Caco-2 (cell line): ENCODE results near the gene TRDN. TPM values are rescaled to one million over a fixed set of nuclear protein-coding genes. Genes with fewer than 3 reads are reported as not detected.

ENCODE experiments used
- BruUV-seq: library from RNA; stranded (reverse); fragments of 400-500 nt; replicated peaks from 2 replicates; lab custom pipeline; 2021; lab: Mats Ljungman, UMichigan
- CTCF ChIA-PET: fragments of 300-600 bp; sonication (Branson Sonifier 250); formaldehyde crosslinking; loops from one replicate; lab custom pipeline; 2022; ENCODE audit warnings: antibody characterized with exemption; lab: Charles Lee
- POLR2A ChIA-PET: fragments of 300-600 bp; sonication (Branson Sonifier 250); formaldehyde crosslinking; loops from one replicate; lab custom pipeline; 2022; ENCODE audit warnings: antibody characterized with exemption; lab: Charles Lee
- DNase-seq, 2 experiments: peaks; one replicate each; pipeline versions ENCODE4 v3.0.0 to v3.0.0-alpha.2; 2020 to 2022
- H3K27me3 ChIP-seq: replicated peaks from 2 replicates; pipeline ENCODE4 v1.6.0; 2011; ENCODE audit warnings: low read length; ENCODE audit not compliant: control insufficient read depth, insufficient read depth
- H3K36me3 ChIP-seq: 2 replicates; pipeline ENCODE4 v1.5.1; 2011; ENCODE audit warnings: low read length; ENCODE audit not compliant: control insufficient read depth, insufficient read depth
- H3K4me1 ChIP-seq: fragments of 250-450 bp; sonication (Bioruptor Pico); 2 replicates; pipeline ENCODE4 v1.5.1; 2020; ENCODE audit warnings: mild to moderate bottlenecking
- H3K4me3 ChIP-seq: 2 replicates; pipeline ENCODE4 v1.5.1; 2011; ENCODE audit warnings: low read depth, mild to moderate bottlenecking, control low read depth, low read length
- H3K9me3 ChIP-seq: fragments of 250-450 bp; sonication (Bioruptor Pico); 2 replicates; pipeline ENCODE4 v1.5.1; 2020; ENCODE audit warnings: mild to moderate bottlenecking, moderate library complexity
- H3K27ac Mint-ChIP-seq: one replicate; pipeline ENCODE4 v1.8.0; 2022; ENCODE audit warnings: mixed read lengths; ENCODE audit not compliant: unreplicated experiment
- H3K27me3 Mint-ChIP-seq: one replicate; pipeline ENCODE4 v1.8.0; 2022; ENCODE audit warnings: mixed read lengths; ENCODE audit not compliant: insufficient read depth, unreplicated experiment
- H3K36me3 Mint-ChIP-seq: one replicate; pipeline ENCODE4 v1.8.0; 2022; ENCODE audit warnings: mild to moderate bottlenecking, mixed read lengths; ENCODE audit not compliant: insufficient read depth, unreplicated experiment
- H3K4me1 Mint-ChIP-seq: one replicate; pipeline ENCODE4 v1.8.0; 2022; ENCODE audit warnings: low read depth, mixed read lengths; ENCODE audit not compliant: unreplicated experiment
- H3K4me3 Mint-ChIP-seq: one replicate; pipeline ENCODE4 v1.8.0; 2022; ENCODE audit warnings: mild to moderate bottlenecking, moderate library complexity, mixed read lengths; ENCODE audit not compliant: unreplicated experiment
- H3K9me3 Mint-ChIP-seq: one replicate; pipeline ENCODE4 v1.8.0; 2022; ENCODE audit warnings: mixed read lengths; ENCODE audit not compliant: unreplicated experiment
- CTCF ChIP-seq, 2 experiments: fragments of 200-600 bp in 1 of 2; IDR thresholded peaks; 1 replicate in 1 of 2; 2 replicates in 1 of 2; pipeline versions ENCODE4 v1.5.1 to v1.8.0; 2011 to 2022; ENCODE audit warnings: antibody characterized with exemption in 1 of 2, control low read depth in 1 of 2, inconsistent platforms in 1 of 2, low read depth in 1 of 2, low read length in 1 of 2, mild to moderate bottlenecking in 1 of 2, moderate library complexity in 1 of 2; ENCODE audit not compliant: insufficient read depth in 1 of 2, severe bottlenecking in 1 of 2, unreplicated experiment in 1 of 2
- intact Hi-C: fragments of 100-400 bp; cut with micrococcal nuclease; formaldehyde crosslinking; loops from one replicate; pipeline ENCODE4 v1.10.0; 2022; ENCODE audit not compliant: unreplicated experiment
- total RNA-seq: library from RNA; stranded (reverse); gene quantifications from 2 replicates; pipeline ENCODE4 v1.2.3, GENCODE V29; 2022

TRDN gene
- total RNA-seq, 1 experiment from 2014 or later: not detected

DNA sequence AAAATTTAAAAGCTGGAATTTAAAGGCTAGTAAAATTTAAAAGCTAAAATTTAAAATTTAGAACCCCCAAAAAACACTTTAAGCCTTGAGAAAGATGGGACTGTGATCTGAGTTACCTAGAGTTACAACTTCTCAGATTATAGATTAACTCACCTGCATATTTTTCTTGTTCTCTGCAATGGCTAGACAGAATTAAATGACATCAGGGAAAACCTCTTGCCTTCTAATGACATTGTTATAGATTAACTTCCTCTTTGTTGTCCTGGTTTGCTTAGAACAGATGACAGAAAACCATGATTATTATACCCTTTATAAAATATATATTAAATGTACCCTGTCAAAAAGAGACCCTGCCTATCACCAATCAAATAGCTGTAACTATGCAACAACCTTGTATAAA lies 56.4 kb downstream of the TRDN start:
- Histone ChIP-seq H3K4me3 (no peak overlapping the region), H3K27me3 (no peaks in the 10 kb centered on the region), H3K9me3 (no peaks in the 10 kb centered on the region), H3K36me3 (no peaks in the 10 kb centered on the region), H3K4me1 (no peaks in the 10 kb centered on the region)
- ChIA-PET CTCF (no interaction called here), POLR2A (no interaction called here)
- intact Hi-C loops: no loop called here
- Mint-ChIP-seq H3K36me3 (no peaks in the 10 kb centered on the region), H3K27me3 (peaks cover 4% of the 10 kb centered on the region), H3K9me3 (no peaks in the 10 kb centered on the region), H3K4me3 (no peak overlapping the region), H3K27ac (no peak overlapping the region), H3K4me1 (no peaks in the 10 kb centered on the region)
- BruUV-seq: no TSS peak
- DNase-seq: no peak
- no peak for TF ChIP-seq CTCF (IDR thresholded peaks at IDR 0.05; ENCODE audit: insufficient read depth in 1 of 2, low read depth in 1 of 2, low read length in 1 of 2, severe bottlenecking in 1 of 2, unreplicated experiment in 1 of 2)

DNA sequence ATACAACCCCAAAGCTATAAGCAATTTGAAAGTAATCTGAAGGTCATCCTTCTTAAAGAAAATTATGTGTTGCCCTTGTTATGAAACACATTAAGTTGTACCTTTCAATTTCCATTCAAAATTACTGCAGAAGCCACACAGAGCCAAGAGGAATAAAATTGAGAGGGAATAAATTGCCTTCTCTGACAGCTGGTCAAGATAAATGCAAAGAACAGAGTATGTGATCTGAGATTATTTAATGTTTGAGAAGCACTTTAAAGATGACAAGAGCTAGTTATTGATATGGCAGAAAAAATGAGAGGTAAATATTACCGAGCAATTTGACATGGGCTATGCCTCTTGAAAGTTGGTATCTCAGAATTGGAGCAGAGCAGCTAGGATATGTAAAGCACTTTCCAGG lies 61.6 kb downstream of the TRDN start:
- Mint-ChIP-seq H3K27ac (no peak overlapping the region), H3K4me3 (no peak overlapping the region), H3K36me3 (no peaks in the 10 kb centered on the region), H3K27me3 (no peaks in the 10 kb centered on the region), H3K4me1 (no peaks in the 10 kb centered on the region), H3K9me3 (no peaks in the 10 kb centered on the region)
- intact Hi-C loops: no loop called here
- Histone ChIP-seq H3K4me3 (no peak overlapping the region), H3K27me3 (no peaks in the 10 kb centered on the region), H3K4me1 (no peaks in the 10 kb centered on the region), H3K9me3 (no peaks in the 10 kb centered on the region), H3K36me3 (no peaks in the 10 kb centered on the region)
- no peak for DNase-seq
- ChIA-PET POLR2A (no interaction called here), CTCF (no interaction called here)
- no TSS peak for BruUV-seq
- TF ChIP-seq CTCF (IDR thresholded peaks at IDR 0.05; ENCODE audit: insufficient read depth in 1 of 2, low read depth in 1 of 2, low read length in 1 of 2, severe bottlenecking in 1 of 2, unreplicated experiment in 1 of 2): no peak

DNA sequence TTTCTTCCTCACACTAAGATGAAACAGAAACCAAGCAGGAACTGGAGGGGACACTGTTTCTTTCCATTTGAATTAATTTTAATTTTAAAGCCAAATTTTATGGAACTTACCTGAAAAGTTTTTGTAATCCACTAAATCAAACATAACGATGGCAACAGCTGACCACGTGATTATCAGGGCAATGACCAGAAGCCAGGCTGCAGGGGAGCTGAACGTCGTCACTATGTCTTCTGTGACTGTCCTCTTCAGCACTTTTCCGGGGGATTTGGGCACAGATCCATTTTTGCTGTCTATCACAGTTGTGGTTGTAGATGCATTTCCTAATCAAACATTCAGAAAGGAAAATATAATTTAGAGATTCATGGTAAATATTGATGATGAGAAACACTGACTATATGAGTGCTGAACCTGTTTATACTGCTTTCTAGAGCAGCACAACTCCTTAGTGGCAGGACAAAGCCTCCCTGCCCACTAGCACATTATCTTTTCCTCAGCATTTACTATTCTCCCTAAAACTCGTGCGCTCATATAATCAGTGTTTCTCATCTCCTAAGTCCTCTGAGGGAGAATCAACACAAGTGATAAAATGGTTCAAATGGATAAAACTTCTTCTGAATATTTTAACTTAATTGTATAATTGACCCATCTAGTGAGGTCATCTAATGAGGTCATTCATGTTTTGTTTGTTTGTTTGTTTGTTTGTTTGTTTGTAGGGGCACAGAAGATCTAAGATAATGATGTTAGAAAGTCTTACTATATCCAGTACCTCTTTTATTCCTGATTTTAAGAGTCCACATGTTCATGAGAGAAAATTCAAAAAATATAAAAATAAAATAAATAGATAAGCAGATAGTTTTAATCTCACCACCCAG lies 65.7 kb downstream of the TRDN start:
- Mint-ChIP-seq H3K4me3 (no peak overlapping the region), H3K9me3 (no peaks in the 10 kb centered on the region), H3K36me3 (no peaks in the 10 kb centered on the region), H3K27ac (no peak overlapping the region), H3K4me1 (no peaks in the 10 kb centered on the region), H3K27me3 (no peaks in the 10 kb centered on the region)
- no peaks in the 10 kb centered on the region for H3K27me3 ChIP-seq
- H3K36me3 ChIP-seq: no peaks in the 10 kb centered on the region
- H3K4me1 ChIP-seq: 0 out of 2 replicates have a peak, but pooled peaks cover 3% of the 10 kb centered on the region
- intact Hi-C loops: no loop called here
- ChIA-PET CTCF (no interaction called here), POLR2A (no interaction called here)
- no peaks in the 10 kb centered on the region for H3K9me3 ChIP-seq
- DNase-seq: no peak
- no TSS peak for BruUV-seq
- H3K4me3 ChIP-seq: no peak overlapping the region
- no peak for TF ChIP-seq CTCF (IDR thresholded peaks at IDR 0.05; ENCODE audit: insufficient read depth in 1 of 2, low read depth in 1 of 2, low read length in 1 of 2, severe bottlenecking in 1 of 2, unreplicated experiment in 1 of 2)
